NCI-H82 treated with DMSO at 0.1 percent for 48 hours (cell line): ENCODE measurements around the gene LILRA6.

ENCODE experiments used
- DNase-seq: peaks from one replicate; lab custom pipeline; 2025; ENCODE audit not compliant: unreplicated experiment; lab: John Stamatoyannopoulos, UW

LILRA6 gene

DNA sequence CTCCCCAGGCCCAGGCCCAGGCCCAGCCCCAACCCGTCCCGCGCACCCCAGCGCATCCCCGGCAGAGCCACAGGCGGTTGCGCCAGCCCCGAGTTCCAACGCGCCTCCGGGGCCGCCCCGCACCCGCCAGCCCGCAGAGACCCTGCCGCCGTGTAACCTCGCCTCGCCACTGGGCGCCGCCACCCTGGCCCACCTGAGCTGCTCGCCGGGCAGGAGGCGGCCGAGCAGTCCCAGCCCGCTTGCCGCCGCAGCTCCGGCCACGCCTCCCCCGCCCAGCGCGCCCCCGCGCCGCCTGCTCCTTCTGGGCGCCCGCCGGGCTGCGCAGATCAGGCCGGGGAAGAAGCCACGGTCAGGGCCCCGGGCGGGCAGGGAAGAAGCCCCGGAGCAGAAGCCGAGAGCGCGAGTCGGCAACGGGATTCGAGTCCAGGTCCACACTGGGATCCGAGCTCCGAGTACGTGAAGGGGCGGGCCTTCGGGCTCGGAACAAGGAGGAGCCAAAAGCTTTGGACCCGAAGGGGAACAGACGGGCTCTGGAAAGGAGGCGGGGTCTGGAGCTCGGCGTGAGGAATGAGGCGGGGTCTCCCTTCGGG, 53.4 kb downstream of the LILRA6 start, which contains the start of gene MBOAT7:
MBOAT7 (minus strand) TSS at position 436 of the 590 bp plus-strand sequence. CDS start 1,072 bp downstream, outside the sequence.
- DNase-seq = no peak

DNA sequence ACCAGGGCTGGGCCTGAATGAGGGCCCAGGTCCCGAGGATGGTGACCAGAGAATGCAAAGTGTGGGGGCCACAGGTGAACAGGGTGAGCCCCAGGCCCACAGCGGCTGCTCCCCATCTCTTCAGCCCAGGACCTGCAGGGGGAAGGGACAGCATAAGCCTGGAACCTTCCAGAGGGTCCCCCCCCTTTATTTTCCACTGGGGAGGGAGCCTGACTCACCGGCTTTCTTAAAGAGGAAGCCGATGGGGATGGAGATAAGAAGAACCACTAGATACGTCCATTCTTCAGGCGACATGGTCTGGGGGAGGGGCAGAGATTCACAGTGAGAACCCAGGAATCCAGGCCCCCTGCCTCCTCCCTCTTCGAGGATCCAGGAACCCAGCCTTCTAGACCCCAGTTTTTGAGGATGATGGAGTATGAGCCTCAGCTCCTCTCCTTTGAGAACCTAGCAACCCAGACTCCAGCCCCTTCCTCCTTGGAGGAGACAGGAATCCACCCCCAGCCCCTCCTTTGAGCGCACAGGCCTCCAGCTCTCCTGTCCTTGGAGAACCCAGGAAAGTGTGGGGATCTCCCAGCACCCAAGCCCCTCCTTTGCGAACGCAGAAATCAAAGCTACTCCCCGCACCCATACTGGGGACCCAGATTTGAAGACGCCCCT, 54.2 kb downstream of the LILRA6 start:
- DNase-seq = no peak

DNA sequence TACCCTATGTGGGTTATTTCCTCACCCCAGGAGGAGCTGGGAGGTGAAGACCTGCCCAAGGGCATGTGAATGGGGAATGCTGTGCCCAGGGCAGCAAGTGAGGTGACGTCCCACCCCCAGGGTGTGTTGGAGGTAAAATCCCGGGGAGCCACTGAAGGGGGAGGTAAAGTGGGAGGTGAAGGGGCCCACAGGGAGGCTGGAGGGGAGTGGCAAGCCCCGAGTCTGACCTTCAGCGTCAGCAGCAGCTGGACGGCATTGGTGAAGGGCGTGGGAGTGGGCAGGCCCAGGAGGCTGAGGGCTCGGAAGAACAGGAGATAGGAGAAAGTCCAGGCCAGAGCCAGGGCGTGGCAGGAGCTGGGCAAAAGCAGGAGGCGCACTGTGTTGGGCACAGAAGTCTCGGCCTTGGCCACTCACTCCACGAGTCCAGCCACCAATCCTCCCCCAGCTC, 55.6 kb downstream of the LILRA6 start:
- DNase-seq = no peak
